MM.1S (cell line): ENCODE data around the gene CYYR1.

Experiments
- EZH2 ChIP-seq: fragments of 300-600 bp; sonication (generic); optimal IDR thresholded peaks from 2 replicates; pipeline ENCODE3; 2017; ENCODE audit warnings: low read depth, mild to moderate bottlenecking, antibody characterized with exemption, low read length, mixed read lengths
- EZH2phosphoT487 ChIP-seq: fragments of 300-600 bp; sonication (generic); IDR thresholded peaks from 2 replicates; pipeline ENCODE4 v1.6.1; 2018; ENCODE audit warnings: antibody characterized with exemption, low read length
- TF ChIP-seq, protein P1 (sequence below): fragments of 300-600 bp; sonication (generic); IDR thresholded peaks from 2 replicates; pipeline ENCODE4 v1.5.1; 2016; ENCODE audit warnings: antibody characterized with exemption, low read length, mixed read lengths

DNA sequence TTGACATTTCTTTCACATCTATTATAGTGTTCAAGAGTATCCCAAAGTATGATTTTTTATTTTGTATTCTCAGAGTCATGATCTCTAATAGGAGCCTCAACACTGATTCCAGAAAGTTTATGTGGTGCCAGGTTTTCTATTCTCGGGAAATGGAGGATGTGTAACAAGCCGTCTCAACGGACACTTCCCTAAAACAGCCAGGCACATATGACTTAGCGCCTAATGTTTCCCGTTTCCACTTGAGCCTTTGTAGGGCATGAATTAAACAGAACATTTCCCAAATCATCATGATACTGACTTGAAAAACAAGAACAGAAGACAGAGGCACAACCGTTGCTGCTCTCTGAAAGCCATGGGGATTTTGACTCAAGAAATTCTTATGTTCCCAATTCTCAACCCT lies 8.0 kb downstream of the CYYR1 start:
- TF ChIP-seq EZH2 (no peak), EZH2phosphoT487 (no peak)
- TF ChIP-seq, protein P1, sequence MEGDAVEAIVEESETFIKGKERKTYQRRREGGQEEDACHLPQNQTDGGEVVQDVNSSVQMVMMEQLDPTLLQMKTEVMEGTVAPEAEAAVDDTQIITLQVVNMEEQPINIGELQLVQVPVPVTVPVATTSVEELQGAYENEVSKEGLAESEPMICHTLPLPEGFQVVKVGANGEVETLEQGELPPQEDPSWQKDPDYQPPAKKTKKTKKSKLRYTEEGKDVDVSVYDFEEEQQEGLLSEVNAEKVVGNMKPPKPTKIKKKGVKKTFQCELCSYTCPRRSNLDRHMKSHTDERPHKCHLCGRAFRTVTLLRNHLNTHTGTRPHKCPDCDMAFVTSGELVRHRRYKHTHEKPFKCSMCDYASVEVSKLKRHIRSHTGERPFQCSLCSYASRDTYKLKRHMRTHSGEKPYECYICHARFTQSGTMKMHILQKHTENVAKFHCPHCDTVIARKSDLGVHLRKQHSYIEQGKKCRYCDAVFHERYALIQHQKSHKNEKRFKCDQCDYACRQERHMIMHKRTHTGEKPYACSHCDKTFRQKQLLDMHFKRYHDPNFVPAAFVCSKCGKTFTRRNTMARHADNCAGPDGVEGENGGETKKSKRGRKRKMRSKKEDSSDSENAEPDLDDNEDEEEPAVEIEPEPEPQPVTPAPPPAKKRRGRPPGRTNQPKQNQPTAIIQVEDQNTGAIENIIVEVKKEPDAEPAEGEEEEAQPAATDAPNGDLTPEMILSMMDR, result no peak
